GM12874 (cell line): Measurements from ENCODE around the gene COMMD10.

Source experiments
- CTCF ChIP-seq: IDR thresholded peaks from 2 replicates; pipeline ENCODE4 v1.5.1; 2011; ENCODE audit warnings: low read depth, mild to moderate bottlenecking, control low read depth, low read length, moderate library complexity; ENCODE audit not compliant: insufficient read depth

Gene COMMD10

GRCh38 chr5:116046261-116046660, 38.6 kb upstream of the COMMD10 start:
- TF ChIP-seq CTCF: no peak

GRCh38 chr5:116046823-116047222, 38.0 kb upstream of the COMMD10 start:
- no peak for TF ChIP-seq CTCF

- TF ChIP-seq CTCF: no peak
Measured at GRCh38 chr5:116058346-116058936, 26.4 kb upstream of the COMMD10 start.

- TF ChIP-seq CTCF: no peak
Measured at GRCh38 chr5:116062352-116062751, 22.5 kb upstream of the COMMD10 start.

GRCh38 chr5:116063950-116064349, 20.9 kb upstream of the COMMD10 start:
- no peak for TF ChIP-seq CTCF

GRCh38 chr5:116068028-116068632, 16.7 kb upstream of the COMMD10 start:
- peak; percentile 40; the same call in 1 of the 2 replicates for TF ChIP-seq CTCF

- no peak for TF ChIP-seq CTCF
Measured at GRCh38 chr5:116071211-116071610, 13.6 kb upstream of the COMMD10 start.
